ENCODE results near the gene GPD1L.
"Not testable (repeated sequence)": the region's sequence is repeated elsewhere in the genome, so short reads cannot be mapped to it uniquely, and the experiment has no call there.

- TF ChIP-seq CTCF (IDR thresholded peaks at IDR 0.05 in 4 of 5, conservative IDR thresholded peaks at IDR 0.05 in 1 of 5); POLR2A (IDR thresholded peaks at IDR 0.05): not testable (repeated sequence)
Measured at GRCh38 chr3:32074194-32074593, 32.2 kb upstream of the GPD1L start.

Measured in gastrocnemius medialis (tissue), 4 donors.